Fibroblast of lung (primary cell): ENCODE measurements around the gene CEP63. TPM values are rescaled to one million over a fixed set of nuclear protein-coding genes. Genes with fewer than 3 reads are reported as not detected.

Experiments
- DNase-seq, 2 donors: peaks; one replicate each; pipeline versions ENCODE4 v3.0.0 to v3.0.0-alpha.2; 2010; ENCODE audit warnings: low read depth in 2 of 2
- H2AFZ ChIP-seq: 2 replicates; pipeline ENCODE4 v1.5.1; 2012; ENCODE audit warnings: low read length, control low read depth, inconsistent platforms
- H3K27ac ChIP-seq: 2 replicates; pipeline ENCODE4 v1.5.1; 2011; ENCODE audit warnings: low read length, control low read depth; ENCODE audit not compliant: insufficient read depth
- H3K27me3 ChIP-seq: 2 replicates; pipeline ENCODE4 v1.5.1; 2011; ENCODE audit warnings: mild to moderate bottlenecking, low read length; ENCODE audit not compliant: control insufficient read depth, insufficient read depth
- H3K36me3 ChIP-seq: 2 replicates; pipeline ENCODE4 v1.5.1; 2011; ENCODE audit warnings: low read length; ENCODE audit not compliant: control insufficient read depth, insufficient read depth
- H3K4me1 ChIP-seq: 2 replicates; pipeline ENCODE4 v1.5.1; 2011; ENCODE audit warnings: low read length; ENCODE audit not compliant: control insufficient read depth, insufficient read depth; ENCODE audit errors: extremely low read depth
- H3K4me2 ChIP-seq: 2 replicates; pipeline ENCODE4 v1.5.1; 2011; ENCODE audit warnings: low read length, control low read depth; ENCODE audit not compliant: insufficient read depth; ENCODE audit errors: extremely low read depth
- H3K4me3 ChIP-seq, 4 experiments: fragments of 200-600 bp in 1 of 4; sonication (generic) in 1 of 4; replicated peaks in 1 of 4; 2 replicates each; pipeline ENCODE4 v1.5.1; 2011 to 2016; ENCODE audit warnings: low read length in 4 of 4, low read depth in 3 of 4, mild to moderate bottlenecking in 3 of 4, control low read depth in 2 of 4, inconsistent platforms in 1 of 4, mixed read lengths in 1 of 4; ENCODE audit not compliant: insufficient read depth in 1 of 4; ENCODE audit errors: control extremely low read depth in 1 of 4
- H3K79me2 ChIP-seq: 2 replicates; pipeline ENCODE4 v1.5.1; 2012; ENCODE audit warnings: mild to moderate bottlenecking, low read length, inconsistent platforms; ENCODE audit not compliant: control insufficient read depth, insufficient read depth
- H3K9ac ChIP-seq: 2 replicates; pipeline ENCODE4 v1.5.1; 2011; ENCODE audit warnings: mild to moderate bottlenecking, low read length, control low read depth; ENCODE audit not compliant: insufficient read depth
- H3K9me3 ChIP-seq: 2 replicates; pipeline ENCODE4 v1.5.1; 2012; ENCODE audit warnings: low read depth, low read length; ENCODE audit not compliant: control insufficient read depth, insufficient read depth
- H4K20me1 ChIP-seq: 2 replicates; pipeline ENCODE4 v1.5.1; 2011; ENCODE audit warnings: low read length; ENCODE audit not compliant: control insufficient read depth, insufficient read depth; ENCODE audit errors: extremely low read depth
- CTCF ChIP-seq, 2 donors: IDR thresholded peaks in 1 of 2; conservative IDR thresholded peaks in 1 of 2; 1 replicate in 1 of 2; 2 replicates in 1 of 2; pipeline ENCODE4 v1.5.1; 2011 to 2012; ENCODE audit warnings: low read length in 2 of 2, control low read depth in 1 of 2, inconsistent platforms in 1 of 2, low read depth in 1 of 2, mild to moderate bottlenecking in 1 of 2
- EZH2 ChIP-seq: IDR thresholded peaks from 2 replicates; pipeline ENCODE4 v1.5.1; 2012; ENCODE audit warnings: low read length, control low read depth, mild to moderate bottlenecking; ENCODE audit errors: missing control alignments
- polyA plus RNA-seq, 2 donors: library from polyadenylated mRNA; depleted of rRNA in 1 of 2; stranded (reverse) in 1 of 2; unstranded in 1 of 2; fragments of >200 nt; gene quantifications; 2 replicates each; pipeline ENCODE4 v1.2.1, GENCODE V29; 2011 to 2012; ENCODE audit warnings: missing spikeins in 1 of 2
- total RNA-seq: library from RNA; depleted of rRNA; stranded (reverse); fragments of >200 nt; gene quantifications from 2 replicates; pipeline ENCODE4 v1.2.1, GENCODE V29; 2014

Gene CEP63
- total and polyA plus RNA-seq, 2 donors (not counting 1 experiment from before 2014, with no cell fraction given): 22.3 to 26.4 TPM

DNA sequence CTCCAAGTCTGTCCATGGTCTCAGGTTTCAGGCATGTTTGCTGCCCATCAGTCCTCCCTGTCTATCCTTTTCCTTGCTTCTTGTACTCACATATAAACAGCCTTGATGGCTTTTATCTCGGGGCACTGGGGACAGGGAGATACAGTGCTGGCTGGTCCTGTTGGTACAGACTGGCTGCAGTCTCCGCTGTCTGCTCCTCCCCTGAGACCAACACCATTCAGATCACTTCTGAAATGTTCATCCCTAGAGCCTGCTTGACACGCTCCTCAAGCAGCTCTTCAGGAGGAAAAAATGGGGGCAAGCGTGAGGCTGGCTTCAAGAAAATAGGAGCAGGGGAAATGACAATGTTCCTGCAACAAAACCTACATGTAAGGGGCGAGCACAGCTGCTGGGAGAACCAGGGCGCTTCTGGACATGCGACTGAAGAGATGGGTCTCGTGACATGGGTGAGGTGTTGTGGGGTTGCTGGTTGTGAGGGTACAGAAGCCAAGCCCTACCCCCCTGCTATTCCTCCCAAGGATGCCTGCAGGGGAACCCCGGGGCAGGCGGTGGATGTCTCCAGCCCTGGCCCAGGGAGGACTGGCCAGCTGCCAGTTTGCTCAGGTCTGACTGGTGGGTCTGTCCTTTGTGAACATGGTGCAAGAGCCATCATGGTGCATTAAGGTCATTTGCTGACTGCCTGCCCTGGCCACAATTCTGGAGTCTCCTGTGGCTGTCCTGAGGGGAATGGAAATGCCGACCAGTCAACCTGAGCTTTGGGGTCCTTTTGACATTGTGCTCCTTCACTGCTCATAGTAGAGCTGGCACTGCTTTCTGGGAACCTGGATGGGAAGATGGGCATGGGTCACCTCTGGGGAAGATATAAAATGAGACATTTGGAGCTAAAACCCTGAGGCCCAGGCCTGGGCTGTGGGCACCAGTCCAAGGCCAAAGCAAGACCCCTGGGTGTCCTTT, 124.9 kb downstream of the CEP63 start:
- H3K36me3 ChIP-seq: no peaks in the 10 kb centered on the region
- no peak overlapping the region for H3K4me3 ChIP-seq
- TF ChIP-seq CTCF (conservative IDR thresholded peaks at IDR 0.05 in 1 of 2, IDR thresholded peaks at IDR 0.05 in 1 of 2; ENCODE audit: low read depth in 1 of 2, low read length in 2 of 2) (no peak), EZH2 (no peak)
- no peak overlapping the region for H3K4me2 ChIP-seq
- no peak for DNase-seq
- H3K4me1 ChIP-seq: no peaks in the 10 kb centered on the region
- no peaks in the 10 kb centered on the region for H3K79me2 ChIP-seq
- H3K9me3 ChIP-seq: no peaks in the 10 kb centered on the region
- no peak overlapping the region for H3K9ac ChIP-seq
- H4K20me1 ChIP-seq: no peaks in the 10 kb centered on the region
- peaks cover 3% of the 10 kb centered on the region for H3K27me3 ChIP-seq
- H2AFZ ChIP-seq: no peak overlapping the region
- H3K27ac ChIP-seq: no peak overlapping the region

DNA sequence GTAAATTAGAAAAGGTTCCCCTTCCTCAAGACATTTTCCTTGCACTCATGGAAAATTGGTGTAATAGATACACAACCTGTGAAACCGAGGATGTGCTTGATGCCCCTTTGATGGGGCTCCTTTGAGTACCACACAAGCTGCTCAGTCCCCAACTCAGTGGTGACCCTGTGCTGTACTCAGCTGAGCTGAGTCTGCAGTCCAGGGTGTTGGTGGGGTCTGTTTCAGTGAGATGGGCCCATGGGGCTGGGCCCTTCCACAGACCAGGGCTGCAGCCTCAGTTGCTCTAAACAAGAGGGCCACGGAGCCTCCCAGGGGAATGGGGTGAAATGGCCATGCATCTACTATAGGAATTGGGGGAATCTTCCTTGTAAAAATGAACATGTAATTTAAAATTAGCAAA, 125.7 kb downstream of the CEP63 start:
- Histone ChIP-seq H3K4me3 (no peak overlapping the region), H4K20me1 (no peaks in the 10 kb centered on the region), H3K79me2 (no peaks in the 10 kb centered on the region), H3K36me3 (no peaks in the 10 kb centered on the region), H2AFZ (no peak overlapping the region), H3K27me3 (no peaks in the 10 kb centered on the region), H3K4me2 (no peak overlapping the region), H3K4me1 (no peaks in the 10 kb centered on the region), H3K9ac (no peak overlapping the region), H3K27ac (no peak overlapping the region), H3K9me3 (no peaks in the 10 kb centered on the region)
- no peak for TF ChIP-seq CTCF (conservative IDR thresholded peaks at IDR 0.05 in 1 of 2, IDR thresholded peaks at IDR 0.05 in 1 of 2; ENCODE audit: low read depth in 1 of 2, low read length in 2 of 2)
- no peak for TF ChIP-seq EZH2
- no peak for DNase-seq

GRCh38 chr3:134613006-134613520, 127.2 kb downstream of the CEP63 start:
- no peak overlapping the region for H2AFZ ChIP-seq
- H3K4me2 ChIP-seq: no peak overlapping the region
- H3K4me3 ChIP-seq: no peak overlapping the region
- no peaks in the 10 kb centered on the region for H4K20me1 ChIP-seq
- no peak for DNase-seq
- H3K9me3 ChIP-seq: no peaks in the 10 kb centered on the region
- no peaks in the 10 kb centered on the region for H3K36me3 ChIP-seq
- no peak overlapping the region for H3K27ac ChIP-seq
- H3K79me2 ChIP-seq: no peaks in the 10 kb centered on the region
- no peak overlapping the region for H3K9ac ChIP-seq
- no peaks in the 10 kb centered on the region for H3K4me1 ChIP-seq
- no peak for TF ChIP-seq EZH2
- no peaks in the 10 kb centered on the region for H3K27me3 ChIP-seq
